HCT116 (cell line): ENCODE measurements around the gene EEPD1.

Source experiments
- CTCF ChIP-seq, 3 experiments: fragments of 200-600 bp in 1 of 3; sonication (generic) in 1 of 3; IDR thresholded peaks in 2 of 3; conservative IDR thresholded peaks in 1 of 3; 2 replicates each; pipeline ENCODE4 v1.5.1; 2012 to 2017; ENCODE audit warnings: low read depth in 2 of 3, low read length in 2 of 3, antibody characterized with exemption in 1 of 3, borderline replicate concordance in 1 of 3, control low read depth in 1 of 3, mild to moderate bottlenecking in 1 of 3, mixed read lengths in 1 of 3, mixed run types in 1 of 3, moderate library complexity in 1 of 3; ENCODE audit not compliant: insufficient read depth in 1 of 3
- MAX ChIP-seq: IDR thresholded peaks from 2 replicates; pipeline ENCODE4 v1.6.1; 2012
- POLR2A ChIP-seq: IDR thresholded peaks from 2 replicates; pipeline ENCODE4 v1.7.0; 2011; ENCODE audit warnings: borderline replicate concordance; ENCODE audit not compliant: insufficient read depth, insufficient read length; ENCODE audit errors: extremely low read depth
- REST ChIP-seq: IDR thresholded peaks from 2 replicates; pipeline ENCODE4 v1.6.1; 2012; ENCODE audit warnings: low read depth
- TCF7L2 ChIP-seq: IDR thresholded peaks from 2 replicates; pipeline ENCODE4 v1.7.0; 2011; ENCODE audit warnings: borderline replicate concordance, inconsistent platforms; ENCODE audit not compliant: insufficient read depth, insufficient read length; ENCODE audit errors: extremely low read depth

GRCh38 chr7:36286688-36287087 is 133.6 kb downstream of the EEPD1 start:
- no peak for TF ChIP-seq POLR2A
- TF ChIP-seq REST, result no peak
- TF ChIP-seq MAX, result no peak
- TF ChIP-seq CTCF (IDR thresholded peaks at IDR 0.05 in 2 of 3, conservative IDR thresholded peaks at IDR 0.05 in 1 of 3; ENCODE audit: borderline replicate concordance in 1 of 3, insufficient read depth in 1 of 3, low read depth in 2 of 3, low read length in 2 of 3), result no peak
- no peak for TF ChIP-seq TCF7L2
